OCI-LY3 (cell line): Measurements from ENCODE around the gene ADH6.

Source experiments
- EZH2phosphoT487 ChIP-seq: fragments of 200-600 bp; shearing (Covaris generic); IDR thresholded peaks from 2 replicates; pipeline ENCODE4 v1.6.1; 2018; ENCODE audit warnings: antibody characterized with exemption, mixed run types, low read depth
- TF ChIP-seq, protein P1 (sequence below): fragments of 200-600, 300-600 bp; sonication (generic); IDR thresholded peaks from 2 replicates; pipeline ENCODE4 v1.5.1; 2014; ENCODE audit warnings: antibody characterized with exemption, low read length, low read depth

GRCh38 chr4:99234331-99235010 is 15.4 kb upstream of the ADH6 start:
- TF ChIP-seq, protein P1, sequence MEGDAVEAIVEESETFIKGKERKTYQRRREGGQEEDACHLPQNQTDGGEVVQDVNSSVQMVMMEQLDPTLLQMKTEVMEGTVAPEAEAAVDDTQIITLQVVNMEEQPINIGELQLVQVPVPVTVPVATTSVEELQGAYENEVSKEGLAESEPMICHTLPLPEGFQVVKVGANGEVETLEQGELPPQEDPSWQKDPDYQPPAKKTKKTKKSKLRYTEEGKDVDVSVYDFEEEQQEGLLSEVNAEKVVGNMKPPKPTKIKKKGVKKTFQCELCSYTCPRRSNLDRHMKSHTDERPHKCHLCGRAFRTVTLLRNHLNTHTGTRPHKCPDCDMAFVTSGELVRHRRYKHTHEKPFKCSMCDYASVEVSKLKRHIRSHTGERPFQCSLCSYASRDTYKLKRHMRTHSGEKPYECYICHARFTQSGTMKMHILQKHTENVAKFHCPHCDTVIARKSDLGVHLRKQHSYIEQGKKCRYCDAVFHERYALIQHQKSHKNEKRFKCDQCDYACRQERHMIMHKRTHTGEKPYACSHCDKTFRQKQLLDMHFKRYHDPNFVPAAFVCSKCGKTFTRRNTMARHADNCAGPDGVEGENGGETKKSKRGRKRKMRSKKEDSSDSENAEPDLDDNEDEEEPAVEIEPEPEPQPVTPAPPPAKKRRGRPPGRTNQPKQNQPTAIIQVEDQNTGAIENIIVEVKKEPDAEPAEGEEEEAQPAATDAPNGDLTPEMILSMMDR: no peak
- no peak for TF ChIP-seq EZH2phosphoT487
